CD14-positive monocyte (primary cell): ENCODE results near the gene TRPV2. TPM values are rescaled to one million over a fixed set of nuclear protein-coding genes. Genes with fewer than 3 reads are reported as not detected.

Experiments used
- DNase-seq, 3 donors: peaks; one replicate each; pipeline ENCODE4 v3.0.0-alpha.2; 2011 to 2022
- H2AFZ ChIP-seq: 2 replicates; pipeline ENCODE4 v1.6.0; 2012; ENCODE audit warnings: mild to moderate bottlenecking, low read depth, low read length, inconsistent platforms; ENCODE audit not compliant: insufficient read depth, poor library complexity, severe bottlenecking
- H3K27ac ChIP-seq, 2 donors: 1 replicate in 1 of 2; 2 replicates in 1 of 2; pipeline ENCODE4 v1.5.1; 2012 to 2013; ENCODE audit warnings: low read length in 2 of 2, control low read depth in 1 of 2, inconsistent platforms in 1 of 2, low read depth in 1 of 2, mild to moderate bottlenecking in 1 of 2
- H3K27me3 ChIP-seq, 2 donors: one replicate each; pipeline versions ENCODE4 v1.6.0 to v1.6.1; 2011 to 2013; ENCODE audit warnings: low read length in 2 of 2; ENCODE audit not compliant: control insufficient read depth in 2 of 2, insufficient read depth in 2 of 2
- H3K36me3 ChIP-seq, 2 donors: replicated peaks in 1 of 2; 1 replicate in 1 of 2; 2 replicates in 1 of 2; pipeline versions ENCODE4 v1.5.1 to v1.6.1; 2012 to 2013; ENCODE audit warnings: low read length in 2 of 2, control low read depth in 1 of 2, inconsistent platforms in 1 of 2, mild to moderate bottlenecking in 1 of 2; ENCODE audit not compliant: insufficient read depth in 2 of 2, control insufficient read depth in 1 of 2
- H3K4me1 ChIP-seq, 2 donors: 1 replicate in 1 of 2; 2 replicates in 1 of 2; pipeline versions ENCODE4 v1.5.1 to v1.6.1; 2012 to 2013; ENCODE audit warnings: low read length in 2 of 2, control low read depth in 1 of 2, inconsistent platforms in 1 of 2, mild to moderate bottlenecking in 1 of 2, moderate library complexity in 1 of 2; ENCODE audit not compliant: insufficient read depth in 2 of 2, control insufficient read depth in 1 of 2
- H3K4me2 ChIP-seq: replicated peaks from 2 replicates; pipeline ENCODE3; 2012; ENCODE audit warnings: low read length, moderate library complexity, mild to moderate bottlenecking; ENCODE audit not compliant: poor library complexity, severe bottlenecking; ENCODE audit errors: extremely low read depth
- H3K4me3 ChIP-seq, 3 experiments: fragments of 200-600 bp in 1 of 3; sonication (generic) in 1 of 3; replicated peaks in 1 of 3; 1 replicate in 2 of 3; 2 replicates in 1 of 3; pipeline ENCODE4 v1.5.1; 2011 to 2013; ENCODE audit warnings: low read length in 3 of 3, mild to moderate bottlenecking in 3 of 3, control low read depth in 2 of 3, low read depth in 2 of 3, inconsistent platforms in 1 of 3, moderate library complexity in 1 of 3
- H3K79me2 ChIP-seq: 2 replicates; pipeline ENCODE4 v1.6.0; 2012; ENCODE audit warnings: mild to moderate bottlenecking, control low read depth, inconsistent platforms, low read length, moderate library complexity; ENCODE audit not compliant: insufficient read depth
- H3K9ac ChIP-seq: 2 replicates; pipeline ENCODE4 v1.6.0; 2017; ENCODE audit warnings: low read length, mild to moderate bottlenecking; ENCODE audit not compliant: insufficient read depth, poor library complexity, severe bottlenecking
- H3K9me3 ChIP-seq, 2 donors: replicated peaks in 1 of 2; 1 replicate in 1 of 2; 2 replicates in 1 of 2; pipeline versions ENCODE4 v1.5.1 to v1.6.1; 2012 to 2013; ENCODE audit warnings: low read length in 2 of 2, control low read depth in 1 of 2; ENCODE audit not compliant: control insufficient read depth in 1 of 2, insufficient read depth in 1 of 2
- H4K20me1 ChIP-seq: 2 replicates; pipeline ENCODE4 v1.6.0; 2012; ENCODE audit warnings: mild to moderate bottlenecking, low read length, control low read depth, moderate library complexity; ENCODE audit not compliant: insufficient read depth
- H3K27ac Mint-ChIP-seq, 7 donors: one replicate each; pipeline ENCODE4 v1.8.0; 2020; ENCODE audit warnings: mild to moderate bottlenecking in 7 of 7, mixed read lengths in 7 of 7, moderate library complexity in 6 of 7, inconsistent platforms in 2 of 7
- H3K27me3 Mint-ChIP-seq, 3 donors: one replicate each; pipeline ENCODE4 v1.8.0; 2021 to 2022; ENCODE audit warnings: low read depth in 3 of 3, mild to moderate bottlenecking in 3 of 3, mixed read lengths in 3 of 3, moderate library complexity in 3 of 3, inconsistent platforms in 1 of 3
- H3K36me3 Mint-ChIP-seq, 2 donors: one replicate each; pipeline ENCODE4 v1.8.0; 2020; ENCODE audit warnings: mixed read lengths in 2 of 2, inconsistent platforms in 1 of 2, mild to moderate bottlenecking in 1 of 2
- H3K4me1 Mint-ChIP-seq: one replicate; pipeline ENCODE4 v1.8.0; 2020; ENCODE audit warnings: mild to moderate bottlenecking, mixed read lengths
- H3K4me3 Mint-ChIP-seq, 2 donors: one replicate each; pipeline ENCODE4 v1.8.0; 2020; ENCODE audit warnings: mild to moderate bottlenecking in 2 of 2, mixed read lengths in 2 of 2, moderate library complexity in 1 of 2
- H3K9me3 Mint-ChIP-seq, 7 donors: one replicate each; pipeline ENCODE4 v1.8.0; 2020 to 2022; ENCODE audit warnings: mixed read lengths in 7 of 7, mild to moderate bottlenecking in 6 of 7, moderate library complexity in 6 of 7, inconsistent platforms in 2 of 7
- WGBS: methylation state at CpG from one replicate; pipeline ENCODE4 v1.1.5; 2013; ENCODE audit warnings: missing lambda C conversion rate; ENCODE audit not compliant: insufficient coverage; 5-methylcytosine and 5-hydroxymethylcytosine counted together
- intact Hi-C, 2 donors: fragments of 100-400 bp; cut with micrococcal nuclease; formaldehyde crosslinking; loops; one replicate each; pipeline versions ENCODE4 v1.15.0 to v1.15.1; 2023
- polyA plus RNA-seq, 3 donors: library from polyadenylated mRNA; depleted of rRNA in 1 of 3; unstranded in 2 of 3; stranded (reverse) in 1 of 3; fragments of 300-500 nt in 2 of 3; fragments of >200 nt in 1 of 3; fragmentation: Illumina TruSeq in 2 of 3; gene quantifications; 1 replicate in 2 of 3; 2 replicates in 1 of 3; pipeline ENCODE4 v1.2.3, GENCODE V29; 2012 to 2021
- small RNA-seq: library from RNA; depleted of rRNA; stranded (forward); fragments of <200 nt; gene quantifications from one replicate; pipeline ENCODE3, GENCODE V24; 2012; ENCODE audit warnings: low read depth; ENCODE audit not compliant: insufficient read length
- TF ChIP-seq, protein P1 (sequence below): fragments of 200-600 bp; IDR thresholded peaks from one replicate; pipeline ENCODE4 v1.8.0; 2022; ENCODE audit warnings: antibody characterized with exemption, mild to moderate bottlenecking

TRPV2 gene
- polyA plus RNA-seq, 3 donors = 51.4 to 66.3 (median 58.2) TPM

DNA sequence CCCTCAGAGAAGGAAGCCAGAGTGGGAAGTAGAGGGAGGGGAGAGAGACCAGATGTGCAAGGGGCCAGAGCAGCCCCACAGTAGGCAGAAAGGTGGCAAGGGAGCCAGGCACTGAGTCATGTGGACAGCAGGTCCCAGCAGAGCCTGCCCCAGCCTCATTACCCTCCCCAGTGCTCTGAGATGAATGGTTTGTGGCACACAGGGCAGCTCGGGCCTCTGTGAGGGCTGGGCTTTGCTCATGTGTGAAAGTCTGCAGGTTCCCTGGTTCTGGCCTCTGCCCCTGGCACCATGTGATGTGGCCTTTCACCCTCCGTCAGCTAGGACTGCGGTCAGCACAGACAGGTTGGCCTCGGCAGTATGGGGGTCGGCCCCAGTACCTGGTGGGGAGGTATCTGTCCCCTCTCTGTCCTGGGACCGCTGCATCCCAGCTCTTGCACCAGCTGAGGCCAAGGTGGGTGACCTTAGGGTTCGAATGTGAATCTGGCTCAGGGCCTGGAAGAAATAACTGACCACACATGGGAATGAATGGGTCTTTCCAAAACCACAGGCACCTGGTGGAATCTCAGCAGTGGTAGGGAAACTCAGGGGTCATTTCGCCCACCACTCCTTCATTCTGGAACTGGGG, 67.8 kb downstream of the TRPV2 start:
- WGBS = 93% methylated on average over 5 of the region's 8 CpGs
- Histone ChIP-seq H3K9ac (no peak overlapping the region), H3K4me1 (no peaks in the 10 kb centered on the region), H2AFZ (no peak overlapping the region), H3K27ac (no peak overlapping the region), H3K79me2 (no peaks in the 10 kb centered on the region), H3K9me3 (no peaks in the 10 kb centered on the region), H3K4me2 (no peak overlapping the region), H3K27me3 (no peaks in the 10 kb centered on the region), H3K36me3 (no peaks in the 10 kb centered on the region), H3K4me3 (no peak overlapping the region), H4K20me1 (no peaks in the 10 kb centered on the region)
- peaks cover 6% of the 10 kb centered on the region for H3K4me1 Mint-ChIP-seq
- TF ChIP-seq, protein P1, sequence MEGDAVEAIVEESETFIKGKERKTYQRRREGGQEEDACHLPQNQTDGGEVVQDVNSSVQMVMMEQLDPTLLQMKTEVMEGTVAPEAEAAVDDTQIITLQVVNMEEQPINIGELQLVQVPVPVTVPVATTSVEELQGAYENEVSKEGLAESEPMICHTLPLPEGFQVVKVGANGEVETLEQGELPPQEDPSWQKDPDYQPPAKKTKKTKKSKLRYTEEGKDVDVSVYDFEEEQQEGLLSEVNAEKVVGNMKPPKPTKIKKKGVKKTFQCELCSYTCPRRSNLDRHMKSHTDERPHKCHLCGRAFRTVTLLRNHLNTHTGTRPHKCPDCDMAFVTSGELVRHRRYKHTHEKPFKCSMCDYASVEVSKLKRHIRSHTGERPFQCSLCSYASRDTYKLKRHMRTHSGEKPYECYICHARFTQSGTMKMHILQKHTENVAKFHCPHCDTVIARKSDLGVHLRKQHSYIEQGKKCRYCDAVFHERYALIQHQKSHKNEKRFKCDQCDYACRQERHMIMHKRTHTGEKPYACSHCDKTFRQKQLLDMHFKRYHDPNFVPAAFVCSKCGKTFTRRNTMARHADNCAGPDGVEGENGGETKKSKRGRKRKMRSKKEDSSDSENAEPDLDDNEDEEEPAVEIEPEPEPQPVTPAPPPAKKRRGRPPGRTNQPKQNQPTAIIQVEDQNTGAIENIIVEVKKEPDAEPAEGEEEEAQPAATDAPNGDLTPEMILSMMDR = no peak
- no peaks in the 10 kb centered on the region for H3K9me3 Mint-ChIP-seq
- H3K27ac Mint-ChIP-seq = no peak overlapping the region
- intact Hi-C loops = no loop called here
- no peak for DNase-seq
- H3K27me3 Mint-ChIP-seq = peaks cover 5 to 18% (median 9%) of the 10 kb centered on the region in 3 donors
- H3K36me3 Mint-ChIP-seq = no peaks in the 10 kb centered on the region
- H3K4me3 Mint-ChIP-seq = no peak overlapping the region

DNA sequence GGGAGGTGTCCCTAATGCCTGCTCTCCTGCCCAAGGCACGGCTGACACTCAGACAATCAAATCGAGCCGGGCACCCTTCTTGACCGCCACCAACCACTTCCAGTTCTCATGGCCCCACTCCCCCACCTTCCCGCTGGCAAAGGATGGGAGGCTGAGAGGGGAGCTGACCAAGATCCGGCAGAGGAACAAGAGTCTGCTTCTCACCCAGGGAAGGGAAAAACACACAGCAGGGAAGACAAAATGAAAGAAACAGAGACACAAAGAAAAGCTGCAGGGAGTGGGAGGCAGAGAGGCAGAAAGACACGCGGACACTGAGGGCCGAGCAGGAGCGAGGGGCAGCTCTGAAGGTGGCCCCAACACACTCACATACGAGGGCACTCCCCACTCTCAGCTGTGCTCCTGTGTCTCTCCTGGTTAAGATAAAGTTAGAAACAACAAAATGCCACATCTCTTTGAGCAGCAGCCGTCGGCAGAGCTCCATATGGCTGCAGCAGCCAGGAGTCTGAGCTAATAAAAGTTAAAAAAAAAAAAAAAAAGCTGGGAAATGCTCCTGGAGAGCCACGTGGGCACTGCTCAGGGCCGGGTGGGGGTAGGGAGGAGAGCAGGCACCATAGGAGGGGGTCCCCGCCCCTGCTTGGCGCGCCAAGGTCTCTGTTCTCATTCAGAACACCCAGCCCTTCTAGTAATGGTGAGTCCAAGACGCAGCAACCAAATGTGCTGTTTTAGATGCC, 69.2 kb downstream of the TRPV2 start:
- peaks cover 13 to 22% (median 13%) of the 10 kb centered on the region in 3 donors for H3K27me3 Mint-ChIP-seq
- H3K4me3 ChIP-seq = no peak overlapping the region
- peaks cover 6% of the 10 kb centered on the region for H3K4me1 Mint-ChIP-seq
- no peaks in the 10 kb centered on the region for H3K9me3 Mint-ChIP-seq
- 97% methylated on average over 6 of the region's 19 CpGs for WGBS
- no peak overlapping the region for H3K27ac ChIP-seq
- H3K79me2 ChIP-seq = no peaks in the 10 kb centered on the region
- intact Hi-C loops = no loop called here
- no peak for DNase-seq
- H3K27me3 ChIP-seq = no peaks in the 10 kb centered on the region
- TF ChIP-seq, protein P1 = no peak
- H3K4me1 ChIP-seq = no peaks in the 10 kb centered on the region
- H3K9me3 ChIP-seq = no peaks in the 10 kb centered on the region
- H3K4me3 Mint-ChIP-seq = no peak overlapping the region
- no peaks in the 10 kb centered on the region for H4K20me1 ChIP-seq
- no peak overlapping the region for H3K9ac ChIP-seq
- H3K27ac Mint-ChIP-seq = peak overlapping the region in 2 of 7 donors; percentile 37 to 64
- no peak overlapping the region for H3K4me2 ChIP-seq
- H3K36me3 Mint-ChIP-seq = no peaks in the 10 kb centered on the region
- H2AFZ ChIP-seq = no peak overlapping the region
- H3K36me3 ChIP-seq = no peaks in the 10 kb centered on the region

Small RNA genes lying within 50 kb of the gene (small RNA-seq; reads per million reads assigned to genes)
- not detected for gene SNORD49A
- not detected for gene SNORD65

Other genes starting within 250 kb of the TRPV2 start
- 10 to 100 TPM; 23.2 to 47.0 (median 37.9) TPM for gene NCOR1, start 200.0 kb upstream of the TRPV2 start, polyA plus RNA-seq
- 10 to 100 TPM in 1 of 3 donors, 1 to 10 TPM in 2; 3.6 to 44.2 (median 4.0) TPM for gene PIGL, start 198.4 kb upstream of the TRPV2 start, polyA plus RNA-seq
- 1 to 10 TPM in 1 of 3 donors, under 1 TPM in 2; 0.50 to 1.1 (median 0.80) TPM for gene CENPV, start 62.1 kb upstream of the TRPV2 start, polyA plus RNA-seq
- gene UBB, start 34.5 kb upstream of the TRPV2 start, polyA plus RNA-seq = 1,000 to 10,000 TPM; 1,176 to 1,365 (median 1,282) TPM
- 1 to 10 TPM; 1.0 to 2.4 (median 1.4) TPM for gene LRRC75A, start 76.6 kb downstream of the TRPV2 start, polyA plus RNA-seq
- under 1 TPM in 2 of 3 donors, not detected in 1; 0.25 to 0.53 TPM for gene ZNF287, start 153.6 kb downstream of the TRPV2 start, polyA plus RNA-seq
- gene ZNF624, start 238.3 kb downstream of the TRPV2 start, polyA plus RNA-seq = 1 to 10 TPM in 1 of 3 donors, under 1 TPM in 2; 0.45 to 3.2 (median 0.68) TPM